Measurements from ENCODE around the gene EFR3B. TPM values are rescaled to one million over a fixed set of nuclear protein-coding genes. Genes with fewer than 3 reads are reported as not detected.
A peak's percentile ranks its signal among the peaks of the same experiment; 100 is the strongest.
"Not testable (repeated sequence)": the region's sequence is repeated elsewhere in the genome, so short reads cannot be mapped to it uniquely, and the experiment has no call there.

Gene EFR3B
- total RNA-seq, 6 experiments from 2014 or later, result 0.17 to 0.54 (median 0.33) TPM

- Mint-ChIP-seq H3K27ac (peak overlapping the region; percentile 30; the same call in 1 of the 2 replicates), H3K9me3 (no peaks in the 10 kb centered on the region), H3K36me3 (ENCODE audit: low read depth) (no peaks in the 10 kb centered on the region), H3K4me3 (peak overlapping the region; percentile 66), H3K4me1 (ENCODE audit: low read depth) (peaks cover 40% of the 10 kb centered on the region), H3K27me3 (ENCODE audit: insufficient read depth) (peaks cover 7% of the 10 kb centered on the region; the same call in 1 of the 2 replicates)
- DNase-seq, result peak; percentile 45
- TF ChIP-seq, protein P1, sequence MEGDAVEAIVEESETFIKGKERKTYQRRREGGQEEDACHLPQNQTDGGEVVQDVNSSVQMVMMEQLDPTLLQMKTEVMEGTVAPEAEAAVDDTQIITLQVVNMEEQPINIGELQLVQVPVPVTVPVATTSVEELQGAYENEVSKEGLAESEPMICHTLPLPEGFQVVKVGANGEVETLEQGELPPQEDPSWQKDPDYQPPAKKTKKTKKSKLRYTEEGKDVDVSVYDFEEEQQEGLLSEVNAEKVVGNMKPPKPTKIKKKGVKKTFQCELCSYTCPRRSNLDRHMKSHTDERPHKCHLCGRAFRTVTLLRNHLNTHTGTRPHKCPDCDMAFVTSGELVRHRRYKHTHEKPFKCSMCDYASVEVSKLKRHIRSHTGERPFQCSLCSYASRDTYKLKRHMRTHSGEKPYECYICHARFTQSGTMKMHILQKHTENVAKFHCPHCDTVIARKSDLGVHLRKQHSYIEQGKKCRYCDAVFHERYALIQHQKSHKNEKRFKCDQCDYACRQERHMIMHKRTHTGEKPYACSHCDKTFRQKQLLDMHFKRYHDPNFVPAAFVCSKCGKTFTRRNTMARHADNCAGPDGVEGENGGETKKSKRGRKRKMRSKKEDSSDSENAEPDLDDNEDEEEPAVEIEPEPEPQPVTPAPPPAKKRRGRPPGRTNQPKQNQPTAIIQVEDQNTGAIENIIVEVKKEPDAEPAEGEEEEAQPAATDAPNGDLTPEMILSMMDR (IDR thresholded peaks at IDR 0.05), result no peak
These were observed 41.2 kb upstream of the EFR3B start for GRCh38 chr2:25000503-25001324.

DNA sequence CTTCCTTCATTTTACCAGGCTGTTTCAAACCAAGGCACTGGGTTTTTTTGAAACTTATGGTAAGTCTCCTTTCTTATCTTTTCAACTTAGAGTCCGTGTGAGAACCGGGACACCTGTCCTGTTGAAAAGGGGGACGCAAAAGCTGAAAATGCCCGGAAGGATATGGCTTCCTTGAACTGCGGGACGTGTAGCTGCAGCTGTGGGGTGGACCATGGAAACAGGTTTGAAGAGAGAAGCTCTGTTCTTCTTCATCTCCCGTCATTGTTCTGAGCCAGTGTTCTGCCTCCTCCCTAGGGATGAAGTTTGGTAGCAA lies 40.6 kb upstream of the EFR3B start:
- no peak for DNase-seq
- Mint-ChIP-seq H3K36me3 (ENCODE audit: low read depth) (no peaks in the 10 kb centered on the region), H3K27ac (no peak overlapping the region), H3K4me1 (ENCODE audit: low read depth) (peaks cover 39% of the 10 kb centered on the region), H3K9me3 (no peaks in the 10 kb centered on the region), H3K27me3 (ENCODE audit: insufficient read depth) (peaks cover 7% of the 10 kb centered on the region; the same call in 1 of the 2 replicates), H3K4me3 (no peak overlapping the region)
- TF ChIP-seq, protein P1 (IDR thresholded peaks at IDR 0.05), result no peak

GRCh38 chr2:25002066-25002465 lies 39.8 kb upstream of the EFR3B start:
- Mint-ChIP-seq H3K4me3 (no peak overlapping the region), H3K9me3 (no peaks in the 10 kb centered on the region), H3K27ac (no peak overlapping the region), H3K27me3 (ENCODE audit: insufficient read depth) (peaks cover 7% of the 10 kb centered on the region; the same call in 1 of the 2 replicates), H3K36me3 (ENCODE audit: low read depth) (no peaks in the 10 kb centered on the region), H3K4me1 (ENCODE audit: low read depth) (peaks cover 31% of the 10 kb centered on the region)
- TF ChIP-seq, protein P1 (IDR thresholded peaks at IDR 0.05), result no peak
- no peak for DNase-seq

GRCh38 chr2:25009954-25010353 lies 31.9 kb upstream of the EFR3B start:
- no peaks in the 10 kb centered on the region for H3K36me3 Mint-ChIP-seq (ENCODE audit: low read depth)
- DNase-seq, result no peak
- no peak overlapping the region for H3K4me3 Mint-ChIP-seq
- peaks cover 6% of the 10 kb centered on the region; the same call in 1 of the 2 replicates for H3K4me1 Mint-ChIP-seq (ENCODE audit: low read depth)
- TF ChIP-seq, protein P1 (IDR thresholded peaks at IDR 0.05), result no peak
- no peak overlapping the region for H3K27ac Mint-ChIP-seq
- no peaks in the 10 kb centered on the region for H3K9me3 Mint-ChIP-seq
- peaks cover 12% of the 10 kb centered on the region for H3K27me3 Mint-ChIP-seq (ENCODE audit: insufficient read depth)

DNA sequence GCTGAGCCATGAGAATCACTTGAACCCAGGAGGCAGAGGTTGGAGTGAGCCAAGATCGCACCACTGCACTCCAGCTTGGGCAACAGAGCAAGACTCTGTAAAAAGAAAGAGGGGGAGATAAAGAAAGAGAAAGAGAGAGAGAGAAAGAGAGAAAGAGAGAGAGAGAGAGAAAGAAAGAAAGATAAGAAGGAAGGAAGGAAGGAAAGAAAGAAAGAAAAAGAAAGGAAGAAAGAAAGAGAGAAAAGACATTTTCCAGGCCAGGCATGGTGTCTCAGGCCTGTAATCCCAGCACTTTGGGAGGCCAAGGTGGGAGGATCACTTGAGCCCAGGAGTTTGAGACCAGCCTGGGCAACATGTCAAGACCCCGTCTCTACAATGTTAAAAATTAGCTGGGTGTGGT lies 30.5 kb upstream of the EFR3B start:
- not testable (repeated sequence) for H3K9me3 Mint-ChIP-seq

GRCh38 chr2:25014631-25015030 lies 27.2 kb upstream of the EFR3B start:
- H3K9me3 Mint-ChIP-seq, result no peaks in the 10 kb centered on the region; the same call in 1 of the 2 replicates
- DNase-seq, result no peak
- no peak overlapping the region for H3K27ac Mint-ChIP-seq
- H3K4me1 Mint-ChIP-seq (ENCODE audit: low read depth), result peaks cover 6% of the 10 kb centered on the region; the same call in 1 of the 2 replicates
- H3K27me3 Mint-ChIP-seq (ENCODE audit: insufficient read depth), result peaks cover 13% of the 10 kb centered on the region
- no peaks in the 10 kb centered on the region for H3K36me3 Mint-ChIP-seq (ENCODE audit: low read depth)
- TF ChIP-seq, protein P1 (IDR thresholded peaks at IDR 0.05), result no peak
- no peak overlapping the region for H3K4me3 Mint-ChIP-seq

More for the DNA sequence above, 30.5 kb upstream of the EFR3B start:
- not testable (repeated sequence) for H3K36me3 Mint-ChIP-seq (ENCODE audit: low read depth); DNase-seq; H3K4me1 Mint-ChIP-seq (ENCODE audit: low read depth); H3K27ac Mint-ChIP-seq; H3K4me3 Mint-ChIP-seq
- H3K27me3 Mint-ChIP-seq (ENCODE audit: insufficient read depth), result peaks cover 11% of the 10 kb centered on the region

All from HFFc6 (cell line).